Fibroblast of lung (primary cell): ENCODE measurements around the gene PSEN1.

Source experiments
- CTCF ChIP-seq, 2 donors: IDR thresholded peaks in 1 of 2; conservative IDR thresholded peaks in 1 of 2; 1 replicate in 1 of 2; 2 replicates in 1 of 2; pipeline ENCODE4 v1.5.1; 2011 to 2012; ENCODE audit warnings: low read length in 2 of 2, control low read depth in 1 of 2, inconsistent platforms in 1 of 2, low read depth in 1 of 2, mild to moderate bottlenecking in 1 of 2
- EZH2 ChIP-seq: IDR thresholded peaks from 2 replicates; pipeline ENCODE4 v1.5.1; 2012; ENCODE audit warnings: low read length, control low read depth, mild to moderate bottlenecking; ENCODE audit errors: missing control alignments

- TF ChIP-seq EZH2: no peak
- TF ChIP-seq CTCF (conservative IDR thresholded peaks at IDR 0.05 in 1 of 2, IDR thresholded peaks at IDR 0.05 in 1 of 2; ENCODE audit: low read depth in 1 of 2, low read length in 2 of 2): no peak
These were observed 89.2 kb downstream of the PSEN1 start for GRCh38 chr14:73225496-73225895.
